HG02943 (cell line): Measurements from ENCODE around the gene TCERG1L.
"Not testable (repeated sequence)": the region's sequence is repeated elsewhere in the genome, so short reads cannot be mapped to it uniquely, and the experiment has no call there.

Experiments used
- ATAC-seq: cut with Tn5 transposase; IDR thresholded peaks from one replicate; pipeline ENCODE4 v1.9.1; 2021; ENCODE audit warnings: mild to moderate bottlenecking, low read depth, moderate library complexity; ENCODE audit not compliant: unreplicated experiment

The TCERG1L gene

GRCh38 chr10:131155218-131155875, 156.2 kb downstream of the TCERG1L start:
- no peak for ATAC-seq

DNA sequence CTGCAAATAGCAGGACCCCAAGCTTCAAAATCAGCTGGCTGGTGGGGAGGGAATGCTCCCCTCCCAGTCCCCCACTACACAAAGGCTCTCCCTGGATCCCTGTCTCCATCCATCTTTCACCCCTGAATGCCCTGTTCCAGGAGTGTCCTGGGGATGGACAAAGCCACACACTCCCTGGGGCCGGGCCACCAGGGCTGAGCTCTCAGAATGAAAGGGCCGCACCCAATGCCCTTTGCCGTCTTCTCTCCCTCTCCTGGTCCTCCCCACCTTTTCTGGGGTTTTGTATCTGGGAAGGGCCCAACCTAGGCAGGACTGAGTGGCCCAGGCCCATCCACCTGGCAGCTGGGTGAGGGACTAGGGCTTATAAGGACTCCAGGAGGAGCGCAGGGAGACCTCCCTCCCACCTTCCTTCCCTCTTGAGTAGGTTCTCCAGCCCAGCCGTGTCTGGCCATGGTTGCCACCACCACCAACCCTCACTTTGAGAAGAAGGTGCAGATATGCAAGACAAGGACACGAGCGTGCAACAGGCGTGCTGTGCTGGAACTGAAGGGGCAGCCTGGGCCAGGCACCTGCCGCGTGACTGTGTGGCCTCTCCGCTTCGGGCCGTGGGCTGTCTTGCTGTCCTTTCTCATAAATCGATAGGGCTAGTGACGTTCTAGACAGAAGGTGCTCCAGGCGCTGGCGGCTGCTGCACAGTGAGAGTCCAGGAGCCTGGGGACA, 157.1 kb downstream of the TCERG1L start:
- ATAC-seq: no peak

DNA sequence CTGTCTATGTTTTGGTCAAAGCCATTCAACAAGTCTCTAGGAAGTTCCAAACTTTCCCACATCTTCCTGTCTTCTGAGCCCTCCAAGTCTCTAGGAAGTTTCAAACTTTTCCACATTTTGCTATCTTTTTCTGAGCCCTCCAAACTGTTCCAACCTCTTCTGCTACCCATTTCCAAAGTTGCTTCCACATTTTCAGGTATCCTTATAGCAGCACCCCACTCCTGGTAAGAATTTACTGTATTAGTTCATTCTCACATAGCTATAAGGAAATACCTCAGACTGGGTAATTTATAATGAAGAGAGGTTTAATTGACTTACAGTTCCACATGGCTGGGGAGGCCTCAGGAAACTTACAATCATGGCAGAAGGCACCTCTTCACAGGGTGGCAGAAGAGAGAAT, 159.1 kb downstream of the TCERG1L start:
- not testable (repeated sequence) for ATAC-seq

DNA sequence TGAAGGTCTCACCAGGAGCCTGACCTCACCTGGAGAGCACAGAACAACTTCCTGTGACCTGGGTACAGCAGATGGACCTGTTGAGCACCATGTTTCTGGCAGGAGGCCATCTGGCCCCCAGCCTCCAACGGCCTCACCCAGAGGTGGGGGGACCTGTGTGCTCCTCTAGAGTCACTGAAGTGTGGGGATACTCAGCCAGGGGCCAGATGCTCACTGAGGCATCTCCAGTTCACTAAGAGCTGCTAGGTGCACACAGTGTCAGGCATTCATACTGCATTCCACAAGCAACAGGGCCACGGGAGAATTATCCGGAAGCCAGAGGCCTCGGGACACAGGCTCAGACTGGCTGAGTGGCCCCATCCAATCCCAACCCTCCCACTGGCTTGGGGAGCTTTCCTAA, 161.4 kb downstream of the TCERG1L start:
- no peak for ATAC-seq

DNA sequence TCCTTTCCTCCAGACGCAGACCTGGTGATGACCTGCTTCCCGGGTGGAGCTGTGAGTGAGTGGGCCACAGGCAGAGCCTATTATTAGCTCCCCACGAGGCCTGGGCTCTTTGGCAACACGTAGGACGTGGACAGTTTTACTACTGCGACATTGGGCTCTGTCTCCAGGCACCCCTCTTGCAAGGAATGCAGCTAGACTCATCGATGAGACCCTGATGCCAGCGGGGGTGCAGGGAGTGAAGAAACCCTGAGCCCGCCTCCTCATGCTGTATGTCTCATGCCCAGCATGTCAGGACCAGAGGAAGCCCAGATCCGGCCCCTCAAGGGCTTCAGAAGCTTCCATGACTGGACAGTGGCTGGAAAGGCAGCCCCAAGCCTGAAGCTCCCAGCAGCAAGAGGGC, 161.9 kb downstream of the TCERG1L start:
- no peak for ATAC-seq

DNA sequence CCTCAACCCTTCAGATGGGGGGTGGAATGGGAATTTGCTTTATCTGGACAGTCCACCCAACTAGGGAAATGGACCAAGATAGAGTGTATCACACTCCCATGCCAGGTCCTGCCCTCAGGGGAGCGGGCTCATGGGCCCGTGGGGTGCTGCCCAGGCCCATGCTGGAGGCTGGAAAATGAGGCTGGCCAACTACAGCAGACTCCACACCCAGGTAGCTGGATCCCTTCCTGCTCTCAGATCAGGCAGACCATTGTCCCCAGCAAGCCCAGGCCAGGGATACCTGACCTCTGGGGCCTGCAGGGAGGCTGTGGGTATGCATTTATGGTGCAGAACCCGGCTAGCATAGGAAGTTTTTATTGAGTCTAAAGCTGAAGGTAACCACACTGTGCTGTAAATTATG, 162.4 kb downstream of the TCERG1L start:
- ATAC-seq: no peak

GRCh38 chr10:131148270-131148669, 163.3 kb downstream of the TCERG1L start:
- ATAC-seq: no peak

DNA sequence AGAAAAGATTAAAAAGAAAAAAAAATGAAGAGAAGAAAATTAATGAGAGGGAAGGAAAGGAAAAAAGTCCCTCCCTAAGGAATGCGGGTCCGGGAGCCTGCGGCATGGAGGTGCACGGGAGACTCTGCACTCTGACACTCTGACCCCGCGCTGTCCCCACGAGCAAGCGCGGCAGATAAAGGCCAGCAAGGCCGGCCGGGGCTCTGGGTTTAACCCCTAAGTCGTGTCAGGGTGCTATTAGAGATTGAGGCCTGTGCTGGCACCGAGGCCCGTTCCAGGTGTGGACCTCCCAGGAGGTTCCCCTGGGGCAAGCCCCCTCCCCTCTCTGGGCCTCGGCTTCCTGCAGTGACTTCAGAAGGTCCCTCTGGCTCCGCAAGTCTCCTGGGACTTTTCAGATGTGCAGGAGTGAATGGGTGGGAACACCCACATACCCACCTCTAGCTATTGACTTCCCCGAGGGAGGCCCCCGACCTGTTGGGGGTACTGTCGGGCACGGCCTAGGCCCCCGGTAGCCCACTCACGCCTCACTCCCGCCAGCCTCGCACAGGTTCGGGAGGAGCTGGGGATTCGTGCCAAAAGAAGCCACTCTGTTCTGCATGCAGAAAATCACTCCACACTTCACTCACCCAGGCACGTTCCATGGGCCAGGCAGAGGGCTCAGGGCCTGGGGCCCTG, 164.1 kb downstream of the TCERG1L start:
- ATAC-seq: no peak

- no peak for ATAC-seq
Measured at GRCh38 chr10:131146790-131147189, 164.7 kb downstream of the TCERG1L start.

GRCh38 chr10:131145756-131146155, 165.8 kb downstream of the TCERG1L start:
- no peak for ATAC-seq

- ATAC-seq: no peak
Measured at GRCh38 chr10:131144711-131145375, 166.7 kb downstream of the TCERG1L start.

- no peak for ATAC-seq
Measured at GRCh38 chr10:131144196-131144595, 167.3 kb downstream of the TCERG1L start.

DNA sequence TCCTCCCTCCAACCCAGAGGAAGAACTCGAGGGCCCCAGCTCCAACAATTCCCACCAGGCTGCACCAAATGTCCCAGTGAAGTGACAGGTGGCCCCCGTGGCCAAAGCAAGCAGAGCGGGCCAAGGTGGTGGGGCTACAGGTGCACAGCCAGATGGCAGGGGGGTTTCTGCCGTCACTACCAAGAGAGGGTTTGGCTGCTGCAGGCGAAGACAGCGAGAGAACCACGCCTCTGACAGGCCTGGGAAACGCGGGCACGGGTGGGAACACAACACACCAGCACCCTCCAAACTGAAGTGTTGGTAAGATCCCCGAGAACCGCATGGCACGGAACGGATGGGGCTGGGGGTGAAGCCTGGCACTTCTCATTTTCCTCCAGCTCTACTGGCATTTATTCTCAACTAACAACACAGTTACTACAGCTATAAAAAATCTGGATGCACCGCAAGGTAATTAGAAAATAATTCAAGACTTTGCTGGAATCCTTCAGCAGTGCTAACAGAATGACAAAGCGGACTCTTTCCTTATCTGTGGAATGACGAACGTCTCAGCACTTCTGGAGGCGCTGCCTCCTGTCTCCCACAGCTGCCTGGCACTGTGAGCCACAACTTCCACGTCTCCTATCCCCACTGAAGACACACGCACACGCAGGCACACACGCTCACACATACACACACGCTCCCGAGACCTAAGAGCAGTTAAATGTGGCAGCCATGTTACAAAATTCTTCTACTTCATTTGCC, 167.9 kb downstream of the TCERG1L start:
- ATAC-seq: no peak

DNA sequence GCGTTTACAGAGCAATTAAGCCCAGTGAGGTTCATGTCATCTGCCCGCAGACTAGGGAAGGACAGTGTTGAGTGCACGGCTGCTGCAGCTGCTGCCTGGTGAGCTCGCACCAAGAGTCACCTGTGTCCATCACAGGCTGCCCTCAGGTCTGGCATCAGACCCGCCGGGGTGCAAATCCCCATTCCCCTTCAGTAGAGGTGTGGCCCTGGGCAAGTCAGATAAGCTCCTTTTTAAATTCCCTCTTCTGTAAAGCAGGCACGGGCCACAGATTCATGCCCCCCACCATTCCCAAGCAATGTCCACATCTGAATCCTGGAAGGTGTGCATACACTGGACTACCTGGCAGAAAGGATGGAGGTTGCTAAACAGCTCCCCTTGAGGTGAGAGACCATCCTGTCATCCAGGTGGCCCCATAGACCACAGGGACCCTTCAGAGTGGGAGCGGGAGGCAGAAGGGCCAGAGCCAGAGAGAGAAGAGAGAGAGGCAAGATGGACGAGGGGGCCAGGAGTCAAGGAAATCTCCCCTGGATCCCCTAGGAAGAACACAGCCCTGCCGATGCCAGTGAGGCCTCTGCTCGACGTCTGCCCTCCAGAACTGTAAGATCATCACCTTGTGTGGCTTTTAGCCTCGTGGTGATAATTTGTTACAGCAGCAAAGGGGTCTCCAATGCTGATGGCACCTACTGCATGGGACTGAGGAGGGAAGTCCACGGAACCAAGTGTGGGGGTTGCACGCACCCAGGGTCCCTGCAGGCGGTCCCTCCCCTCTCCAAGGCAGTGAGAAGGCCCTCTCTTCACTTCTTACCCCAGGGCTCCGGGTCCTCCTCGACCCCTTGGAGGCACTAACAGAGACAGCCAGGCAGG, 168.8 kb downstream of the TCERG1L start:
- no peak for ATAC-seq

DNA sequence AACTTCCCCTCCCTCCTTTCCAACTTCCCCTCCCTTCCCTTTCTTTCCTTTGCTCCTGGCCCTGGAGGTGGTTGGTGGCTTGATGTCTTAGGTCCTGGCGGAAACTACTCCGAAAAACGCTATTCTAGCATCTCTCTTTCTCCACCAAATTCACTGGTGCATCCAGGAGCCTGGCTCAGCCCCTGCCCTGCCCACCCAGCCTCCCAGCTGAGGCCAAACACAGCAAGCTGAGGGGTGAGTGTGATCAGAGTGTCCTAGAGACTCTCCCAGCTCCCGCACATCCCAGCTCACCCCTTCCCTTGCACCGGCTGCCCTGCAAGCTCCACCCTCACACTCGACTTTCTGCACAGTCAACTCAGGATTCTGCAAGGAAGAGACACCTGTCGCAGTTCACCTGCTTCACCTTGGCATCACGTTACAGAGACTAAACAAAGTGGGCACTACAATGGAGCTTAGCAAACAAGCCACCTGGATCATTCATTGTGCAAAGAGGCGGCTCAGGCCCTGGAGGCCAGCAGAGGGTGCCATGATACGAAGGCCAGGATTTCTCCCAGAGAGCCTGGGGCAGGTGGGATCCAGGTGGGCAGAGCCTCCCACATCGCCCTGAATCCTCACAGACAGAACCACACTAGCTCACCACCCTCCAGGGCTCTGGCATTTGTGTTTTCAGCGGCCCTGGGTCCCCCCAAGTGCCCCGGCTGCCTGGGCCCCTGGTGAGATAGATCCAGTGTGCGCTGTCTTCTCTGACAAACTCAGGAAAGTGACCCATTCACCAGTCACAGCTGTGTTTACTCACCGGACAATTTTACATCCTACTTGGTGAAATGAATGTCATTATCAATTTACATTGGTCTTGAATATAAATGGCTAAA, 169.6 kb downstream of the TCERG1L start:
- no peak for ATAC-seq

- no peak for ATAC-seq
Measured at GRCh38 chr10:131141207-131141606, 170.3 kb downstream of the TCERG1L start.

DNA sequence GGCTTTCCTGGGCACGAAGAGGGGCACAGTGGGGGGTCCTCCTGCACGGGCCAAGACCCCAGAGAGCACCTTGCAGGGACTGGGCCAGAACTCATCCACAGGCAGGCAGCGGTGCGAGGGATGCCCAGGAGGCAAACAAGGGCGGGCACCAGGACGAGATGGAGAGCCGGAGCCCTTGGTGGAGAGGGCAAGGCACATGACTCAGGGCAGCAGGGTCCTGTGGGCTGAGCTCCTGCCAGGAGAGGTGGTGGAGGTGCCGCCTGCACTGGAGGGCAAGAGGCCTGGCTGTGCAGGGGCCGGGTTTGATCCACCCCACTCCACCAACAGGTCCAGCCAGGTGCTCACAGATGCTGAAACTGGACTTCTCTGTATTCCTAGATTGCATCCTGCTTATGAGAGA, 170.9 kb downstream of the TCERG1L start:
- no peak for ATAC-seq

DNA sequence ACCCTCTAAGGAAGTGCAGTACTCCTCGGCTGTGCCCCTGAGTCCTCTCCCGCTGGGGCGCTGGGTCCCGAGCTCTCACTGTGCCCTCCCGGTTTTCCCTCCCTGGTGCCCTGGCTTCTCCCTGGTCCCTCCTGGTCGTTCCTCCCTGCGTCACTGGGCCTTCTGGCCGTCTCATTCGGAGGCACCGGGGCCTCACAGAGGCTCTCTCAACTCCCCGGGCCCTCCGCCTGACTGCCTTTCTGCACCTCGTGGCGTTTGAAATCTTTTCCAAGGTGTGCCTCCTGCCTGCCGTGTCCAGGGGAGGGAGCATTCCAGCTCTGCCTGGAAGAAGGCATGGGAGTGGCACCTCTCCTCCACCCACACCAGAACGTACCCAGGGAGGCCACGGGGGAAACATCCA, 174.3 kb downstream of the TCERG1L start:
- ATAC-seq: no peak

- not testable (repeated sequence) for ATAC-seq
Measured at GRCh38 chr10:131136336-131136735, 175.2 kb downstream of the TCERG1L start.
